Calu3 (cell line): ENCODE data around the gene CTDP1. TPM values are rescaled to one million over a fixed set of nuclear protein-coding genes. Genes with fewer than 3 reads are reported as not detected.

Experiments used
- BruUV-seq: library from RNA; stranded (reverse); fragments of 400-500 nt; replicated peaks from 2 replicates; lab custom pipeline; 2021; lab: Mats Ljungman, UMichigan
- CTCF ChIA-PET: fragments of 300-600 bp; sonication (Branson Sonifier 250); formaldehyde crosslinking; loops from one replicate; lab custom pipeline; 2022; ENCODE audit warnings: antibody characterized with exemption; lab: Charles Lee
- DNase-seq: peaks from one replicate; pipeline ENCODE4 v3.0.0; 2022
- H3K27ac Mint-ChIP-seq: one replicate; pipeline ENCODE4 v1.8.0; 2022; ENCODE audit warnings: mixed read lengths; ENCODE audit not compliant: unreplicated experiment
- H3K27me3 Mint-ChIP-seq: one replicate; pipeline ENCODE4 v1.8.0; 2022; ENCODE audit warnings: mixed read lengths; ENCODE audit not compliant: unreplicated experiment
- H3K36me3 Mint-ChIP-seq: one replicate; pipeline ENCODE4 v1.8.0; 2022; ENCODE audit warnings: mild to moderate bottlenecking, moderate library complexity, mixed read lengths; ENCODE audit not compliant: insufficient read depth, unreplicated experiment
- H3K4me1 Mint-ChIP-seq: one replicate; pipeline ENCODE4 v1.8.0; 2022; ENCODE audit warnings: mild to moderate bottlenecking, low read depth, mixed read lengths; ENCODE audit not compliant: unreplicated experiment
- H3K4me3 Mint-ChIP-seq: one replicate; pipeline ENCODE4 v1.8.0; 2022; ENCODE audit warnings: mild to moderate bottlenecking, low read depth, moderate library complexity, mixed read lengths; ENCODE audit not compliant: unreplicated experiment
- H3K9me3 Mint-ChIP-seq: one replicate; pipeline ENCODE4 v1.8.0; 2022; ENCODE audit warnings: low read depth, mixed read lengths; ENCODE audit not compliant: unreplicated experiment
- CTCF ChIP-seq: fragments of 200-600 bp; IDR thresholded peaks from one replicate; pipeline ENCODE4 v1.8.0; 2022; ENCODE audit warnings: antibody characterized with exemption; ENCODE audit not compliant: unreplicated experiment
- intact Hi-C: fragments of 100-400 bp; cut with micrococcal nuclease; formaldehyde crosslinking; loops from one replicate; pipeline ENCODE4 v1.10.0; 2022; ENCODE audit not compliant: unreplicated experiment
- total RNA-seq: library from RNA; stranded (reverse); gene quantifications from 2 replicates; pipeline ENCODE4 v1.2.3, GENCODE V29; 2022

Gene CTDP1
- total RNA-seq, 1 experiment from 2014 or later = 15.6 TPM

GRCh38 chr18:79788734-79789085 is 109.1 kb downstream of the CTDP1 start:
- Mint-ChIP-seq H3K9me3 (no peaks in the 10 kb centered on the region), H3K4me3 (no peak overlapping the region), H3K4me1 (peaks cover 9% of the 10 kb centered on the region), H3K36me3 (no peaks in the 10 kb centered on the region), H3K27me3 (peaks cover 25% of the 10 kb centered on the region), H3K27ac (no peak overlapping the region)
- DNase-seq = no peak
- intact Hi-C loops = no loop called here
- TF ChIP-seq CTCF = no peak
- CTCF ChIA-PET = no interaction called here
- BruUV-seq = no TSS peak

- no peak for TF ChIP-seq CTCF
- Mint-ChIP-seq H3K4me1 (peaks cover 9% of the 10 kb centered on the region), H3K27ac (no peak overlapping the region), H3K9me3 (no peaks in the 10 kb centered on the region), H3K27me3 (peaks cover 29% of the 10 kb centered on the region), H3K4me3 (no peak overlapping the region), H3K36me3 (no peaks in the 10 kb centered on the region)
- CTCF ChIA-PET = no interaction called here
- no TSS peak for BruUV-seq
- intact Hi-C loops = no loop called here
- no peak for DNase-seq
Observed at GRCh38 chr18:79789091-79789891, 109.7 kb downstream of the CTDP1 start.

- CTCF ChIA-PET = no interaction called here
- no peak overlapping the region for H3K27ac Mint-ChIP-seq
- H3K27me3 Mint-ChIP-seq = peaks cover 38% of the 10 kb centered on the region
- TF ChIP-seq CTCF = no peak
- H3K9me3 Mint-ChIP-seq = peaks cover 9% of the 10 kb centered on the region
- intact Hi-C loops = no loop called here
- no peak overlapping the region for H3K4me3 Mint-ChIP-seq
- DNase-seq = no peak
- BruUV-seq = no TSS peak
- peaks cover 9% of the 10 kb centered on the region for H3K4me1 Mint-ChIP-seq
- peaks cover 5% of the 10 kb centered on the region for H3K36me3 Mint-ChIP-seq
Observed at GRCh38 chr18:79789901-79790890, 110.6 kb downstream of the CTDP1 start.

- BruUV-seq = no TSS peak
- CTCF ChIA-PET = no interaction called here
- TF ChIP-seq CTCF = no peak
- H3K27ac Mint-ChIP-seq = no peak overlapping the region
- DNase-seq = no peak
- peaks cover 9% of the 10 kb centered on the region for H3K9me3 Mint-ChIP-seq
- H3K27me3 Mint-ChIP-seq = peaks cover 40% of the 10 kb centered on the region
- no peak overlapping the region for H3K4me3 Mint-ChIP-seq
- peaks cover 5% of the 10 kb centered on the region for H3K36me3 Mint-ChIP-seq
- intact Hi-C loops = no loop called here
- H3K4me1 Mint-ChIP-seq = peaks cover 9% of the 10 kb centered on the region
Observed at GRCh38 chr18:79790996-79791972, 111.7 kb downstream of the CTDP1 start.
